Karpas-422 (cell line): ENCODE data around the gene HS6ST3. TPM values are rescaled to one million over a fixed set of nuclear protein-coding genes. Genes with fewer than 3 reads are reported as not detected.

Experiments used
- DNase-seq: peaks from one replicate; pipeline ENCODE4 v3.0.0-alpha.2; 2015
- H2AFZ ChIP-seq: fragments of 200-600 bp; sonication (generic); 2 replicates; pipeline ENCODE4 v1.6.1; 2014; ENCODE audit warnings: antibody characterized with exemption, low read length, mixed read lengths
- H3K27ac ChIP-seq: fragments of 200-600 bp; sonication (generic); 2 replicates; pipeline ENCODE4 v1.5.1; 2014; ENCODE audit warnings: mild to moderate bottlenecking, low read length, moderate library complexity
- H3K27me3 ChIP-seq: fragments of 200-600 bp; sonication (generic); 2 replicates; pipeline ENCODE4 v1.6.1; 2014; ENCODE audit warnings: low read length, mixed read lengths
- H3K36me3 ChIP-seq: fragments of 200-600 bp; sonication (generic); 2 replicates; pipeline ENCODE4 v1.6.1; 2014; ENCODE audit warnings: low read length, mixed read lengths; ENCODE audit not compliant: insufficient read depth
- H3K4me1 ChIP-seq: fragments of 200-600 bp; sonication (generic); 2 replicates; pipeline ENCODE4 v1.6.1; 2014; ENCODE audit warnings: mild to moderate bottlenecking, low read length, mixed read lengths
- H3K4me2 ChIP-seq: fragments of 200-600 bp; sonication (generic); 2 replicates; pipeline ENCODE4 v1.6.1; 2014; ENCODE audit warnings: low read length, low read depth, mild to moderate bottlenecking; ENCODE audit not compliant: poor library complexity, severe bottlenecking
- H3K4me3 ChIP-seq: fragments of 200-600 bp; sonication (generic); 2 replicates; pipeline ENCODE4 v1.5.1; 2014; ENCODE audit warnings: mild to moderate bottlenecking, antibody characterized with exemption, low read length, mixed read lengths
- H3K79me2 ChIP-seq: fragments of 200-600 bp; sonication (generic); 2 replicates; pipeline ENCODE4 v1.6.1; 2014; ENCODE audit warnings: mild to moderate bottlenecking, low read length, mixed read lengths
- H3K9ac ChIP-seq: fragments of 200-600 bp; sonication (generic); 2 replicates; pipeline ENCODE4 v1.6.0; 2014; ENCODE audit warnings: low read length
- H3K9me2 ChIP-seq: fragments of 200-600 bp; sonication (generic), shearing (Covaris generic); replicated peaks from 2 replicates; pipeline ENCODE4 v1.6.0; 2014; ENCODE audit warnings: mild to moderate bottlenecking, low read length, moderate library complexity; ENCODE audit not compliant: insufficient read depth
- H3K9me3 ChIP-seq: fragments of 300-700, 200-600 bp; sonication (generic); 2 replicates; pipeline ENCODE4 v1.6.1; 2014; ENCODE audit warnings: low read length, mixed read lengths
- H4K20me1 ChIP-seq: fragments of 200-600 bp; sonication (generic); 2 replicates; pipeline ENCODE4 v1.6.1; 2014; ENCODE audit warnings: mild to moderate bottlenecking, antibody characterized with exemption, low read length, low read depth; ENCODE audit not compliant: insufficient read depth
- total RNA-seq: library from RNA; depleted of rRNA; stranded (reverse); fragments of >200 nt; shearing (Covaris generic); gene quantifications from 2 replicates; pipeline ENCODE4 v1.2.3, GENCODE V29; 2014; ENCODE audit warnings: low replicate concordance

HS6ST3 gene
- total RNA-seq, 1 experiment from 2014 or later, result not detected

- no peaks in the 10 kb centered on the region for H3K79me2 ChIP-seq
- H3K9me3 ChIP-seq, result no peaks in the 10 kb centered on the region
- no peaks in the 10 kb centered on the region for H3K36me3 ChIP-seq
- H3K4me2 ChIP-seq, result no peak overlapping the region
- no peak overlapping the region for H2AFZ ChIP-seq
- no peak overlapping the region for H3K9ac ChIP-seq
- H3K4me3 ChIP-seq, result no peak overlapping the region
- no peaks in the 10 kb centered on the region for H3K9me2 ChIP-seq
- no peaks in the 10 kb centered on the region for H3K27me3 ChIP-seq
- DNase-seq, result no peak
- H3K27ac ChIP-seq, result no peak overlapping the region
- H4K20me1 ChIP-seq, result no peaks in the 10 kb centered on the region
- no peaks in the 10 kb centered on the region for H3K4me1 ChIP-seq
These were observed 601.1 kb downstream of the HS6ST3 start for GRCh38 chr13:96690998-96691397.

DNA sequence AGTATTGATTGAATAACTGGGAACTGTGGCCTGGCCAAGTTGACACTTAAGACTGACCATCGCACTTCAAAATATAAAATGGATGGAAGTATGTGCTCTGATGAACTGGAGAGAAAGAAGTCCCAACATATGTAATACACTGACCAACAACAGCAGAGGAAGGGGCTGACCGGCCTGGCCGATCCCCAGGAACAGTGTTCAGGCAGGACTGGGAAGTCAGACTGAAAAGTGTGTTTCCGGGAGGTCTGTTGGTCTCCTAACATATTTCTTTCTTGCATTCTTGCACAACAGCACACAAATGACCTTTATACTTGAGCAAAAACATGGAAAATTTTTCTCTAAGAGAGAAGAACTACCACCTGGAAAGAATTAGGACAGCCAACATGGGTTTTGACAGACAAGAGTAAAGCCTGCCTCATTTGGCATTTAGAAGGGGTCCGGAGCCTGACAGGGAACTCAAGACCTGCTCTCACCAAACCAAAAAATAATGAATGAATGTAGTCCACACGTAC is 606.5 kb downstream of the HS6ST3 start:
- Histone ChIP-seq H3K79me2 (no peaks in the 10 kb centered on the region), H3K9me2 (no peaks in the 10 kb centered on the region), H3K27ac (no peak overlapping the region), H3K4me3 (no peak overlapping the region), H3K4me1 (no peaks in the 10 kb centered on the region), H3K9me3 (no peaks in the 10 kb centered on the region), H4K20me1 (no peaks in the 10 kb centered on the region), H2AFZ (no peak overlapping the region), H3K36me3 (no peaks in the 10 kb centered on the region), H3K4me2 (no peak overlapping the region), H3K27me3 (no peaks in the 10 kb centered on the region), H3K9ac (no peak overlapping the region)
- no peak for DNase-seq

- Histone ChIP-seq H2AFZ (no peak overlapping the region), H3K27me3 (no peaks in the 10 kb centered on the region), H3K36me3 (no peaks in the 10 kb centered on the region), H4K20me1 (no peaks in the 10 kb centered on the region), H3K79me2 (no peaks in the 10 kb centered on the region), H3K4me2 (no peak overlapping the region), H3K9ac (no peak overlapping the region), H3K9me2 (0 out of 2 replicates have a peak, but pooled peaks cover 4% of the 10 kb centered on the region), H3K4me3 (no peak overlapping the region), H3K27ac (no peak overlapping the region), H3K9me3 (no peaks in the 10 kb centered on the region), H3K4me1 (no peaks in the 10 kb centered on the region)
- DNase-seq, result no peak
These were observed 610.8 kb downstream of the HS6ST3 start for GRCh38 chr13:96700657-96701056.

GRCh38 chr13:96707146-96707545 is 617.2 kb downstream of the HS6ST3 start:
- no peaks in the 10 kb centered on the region for H3K9me3 ChIP-seq
- H3K79me2 ChIP-seq, result no peaks in the 10 kb centered on the region
- H3K4me2 ChIP-seq, result no peak overlapping the region
- no peaks in the 10 kb centered on the region for H3K4me1 ChIP-seq
- no peaks in the 10 kb centered on the region for H4K20me1 ChIP-seq
- H2AFZ ChIP-seq, result no peak overlapping the region
- no peaks in the 10 kb centered on the region for H3K27me3 ChIP-seq
- no peak overlapping the region for H3K27ac ChIP-seq
- H3K9me2 ChIP-seq, result 0 out of 2 replicates have a peak, but pooled peaks cover 4% of the 10 kb centered on the region
- no peak for DNase-seq
- H3K9ac ChIP-seq, result no peak overlapping the region
- H3K4me3 ChIP-seq, result no peak overlapping the region
- no peaks in the 10 kb centered on the region for H3K36me3 ChIP-seq

- Histone ChIP-seq H3K4me2 (no peak overlapping the region), H3K9ac (no peak overlapping the region), H2AFZ (no peak overlapping the region), H3K27me3 (no peaks in the 10 kb centered on the region), H4K20me1 (no peaks in the 10 kb centered on the region), H3K9me2 (no peaks in the 10 kb centered on the region), H3K4me1 (no peaks in the 10 kb centered on the region), H3K79me2 (no peaks in the 10 kb centered on the region), H3K36me3 (no peaks in the 10 kb centered on the region), H3K9me3 (no peaks in the 10 kb centered on the region), H3K27ac (no peak overlapping the region), H3K4me3 (no peak overlapping the region)
- DNase-seq, result no peak
These were observed 620.4 kb downstream of the HS6ST3 start for GRCh38 chr13:96710166-96710862.

DNA sequence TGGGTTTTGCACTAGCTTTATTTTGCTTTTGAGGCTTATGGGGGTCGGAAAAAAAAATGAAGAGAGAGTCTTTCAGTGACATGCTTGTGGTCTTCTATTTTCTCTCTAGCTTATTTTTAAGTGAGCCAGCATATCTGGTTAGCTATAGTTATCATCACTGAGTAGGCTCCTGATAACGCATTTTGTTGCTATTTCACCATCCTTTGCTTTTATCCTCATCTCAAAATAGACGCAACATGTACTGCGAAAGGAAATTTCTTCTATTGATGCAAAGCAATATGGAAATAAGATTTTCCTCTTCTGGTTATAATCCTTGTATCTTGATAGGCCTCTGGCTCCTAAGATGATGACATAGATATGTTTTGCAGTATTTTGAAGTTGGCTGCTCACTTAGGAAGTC is 630.5 kb downstream of the HS6ST3 start:
- Histone ChIP-seq H3K36me3 (no peaks in the 10 kb centered on the region), H3K27ac (no peak overlapping the region), H3K9ac (no peak overlapping the region), H3K9me3 (no peaks in the 10 kb centered on the region), H4K20me1 (no peaks in the 10 kb centered on the region), H3K79me2 (no peaks in the 10 kb centered on the region), H3K27me3 (no peaks in the 10 kb centered on the region), H3K4me1 (no peaks in the 10 kb centered on the region), H2AFZ (no peak overlapping the region), H3K4me3 (no peak overlapping the region), H3K9me2 (no peaks in the 10 kb centered on the region), H3K4me2 (no peak overlapping the region)
- no peak for DNase-seq

DNA sequence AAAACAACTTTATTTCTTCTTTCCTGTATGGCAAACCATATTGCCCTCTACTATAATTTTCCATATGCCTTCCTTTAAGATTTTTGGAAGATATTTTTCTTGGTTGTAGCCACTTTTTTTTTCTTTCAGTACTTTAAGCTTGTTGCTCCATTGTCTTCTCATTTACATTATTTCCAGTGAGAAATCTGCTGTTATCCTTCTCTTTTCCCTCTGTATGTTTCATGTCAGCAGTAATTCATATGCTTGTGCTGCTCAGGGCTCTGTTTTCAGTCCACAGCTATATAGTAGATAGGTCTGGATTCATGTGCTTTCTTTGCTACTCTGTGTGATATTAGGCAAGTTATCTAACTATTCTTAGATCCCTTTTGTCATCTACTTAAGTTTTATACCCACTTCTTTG is 636.7 kb downstream of the HS6ST3 start:
- Histone ChIP-seq H3K9me2 (no peaks in the 10 kb centered on the region), H4K20me1 (no peaks in the 10 kb centered on the region)

GRCh38 chr13:96728463-96728862 is 638.6 kb downstream of the HS6ST3 start:
- DNase-seq, result no peak
- Histone ChIP-seq H3K4me3 (no peak overlapping the region), H2AFZ (no peak overlapping the region), H4K20me1 (no peaks in the 10 kb centered on the region), H3K9me2 (no peaks in the 10 kb centered on the region), H3K79me2 (no peaks in the 10 kb centered on the region), H3K36me3 (no peaks in the 10 kb centered on the region), H3K9ac (no peak overlapping the region), H3K4me2 (no peak overlapping the region), H3K9me3 (no peaks in the 10 kb centered on the region), H3K4me1 (no peaks in the 10 kb centered on the region), H3K27ac (no peak overlapping the region), H3K27me3 (no peaks in the 10 kb centered on the region)

More for the DNA sequence above, 636.7 kb downstream of the HS6ST3 start:
- H2AFZ ChIP-seq, result no peak overlapping the region
- no peaks in the 10 kb centered on the region for H3K79me2 ChIP-seq
- DNase-seq, result no peak
- no peaks in the 10 kb centered on the region for H3K4me1 ChIP-seq
- H3K4me2 ChIP-seq, result no peak overlapping the region
- no peak overlapping the region for H3K27ac ChIP-seq
- no peaks in the 10 kb centered on the region for H3K36me3 ChIP-seq
- no peak overlapping the region for H3K9ac ChIP-seq
- no peak overlapping the region for H3K4me3 ChIP-seq
- H3K27me3 ChIP-seq, result no peaks in the 10 kb centered on the region
- H3K9me3 ChIP-seq, result no peaks in the 10 kb centered on the region
